ENCODE data around the gene LDHA.

DNA sequence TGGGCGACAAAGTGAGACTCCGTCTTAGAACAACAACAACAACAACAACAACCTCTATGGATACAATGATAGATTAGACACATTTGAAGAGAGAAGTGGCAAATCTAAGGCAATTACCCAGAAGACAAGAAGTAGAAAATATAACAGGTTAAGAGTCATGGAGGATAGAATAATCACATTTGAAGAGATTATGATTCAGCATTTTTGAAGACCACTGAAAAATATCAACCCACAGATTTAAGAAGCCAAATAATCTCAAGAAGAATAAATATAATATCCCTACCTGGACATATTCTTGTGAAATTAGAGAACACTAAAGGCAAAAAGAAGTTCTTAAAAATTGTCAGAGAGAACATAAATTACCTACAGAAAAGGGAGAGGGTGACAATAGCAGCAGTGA lies 25.7 kb downstream of the LDHA start:
- no peak for TF ChIP-seq POLR2A (IDR thresholded peaks at IDR 0.05)
- TF ChIP-seq, protein P1, sequence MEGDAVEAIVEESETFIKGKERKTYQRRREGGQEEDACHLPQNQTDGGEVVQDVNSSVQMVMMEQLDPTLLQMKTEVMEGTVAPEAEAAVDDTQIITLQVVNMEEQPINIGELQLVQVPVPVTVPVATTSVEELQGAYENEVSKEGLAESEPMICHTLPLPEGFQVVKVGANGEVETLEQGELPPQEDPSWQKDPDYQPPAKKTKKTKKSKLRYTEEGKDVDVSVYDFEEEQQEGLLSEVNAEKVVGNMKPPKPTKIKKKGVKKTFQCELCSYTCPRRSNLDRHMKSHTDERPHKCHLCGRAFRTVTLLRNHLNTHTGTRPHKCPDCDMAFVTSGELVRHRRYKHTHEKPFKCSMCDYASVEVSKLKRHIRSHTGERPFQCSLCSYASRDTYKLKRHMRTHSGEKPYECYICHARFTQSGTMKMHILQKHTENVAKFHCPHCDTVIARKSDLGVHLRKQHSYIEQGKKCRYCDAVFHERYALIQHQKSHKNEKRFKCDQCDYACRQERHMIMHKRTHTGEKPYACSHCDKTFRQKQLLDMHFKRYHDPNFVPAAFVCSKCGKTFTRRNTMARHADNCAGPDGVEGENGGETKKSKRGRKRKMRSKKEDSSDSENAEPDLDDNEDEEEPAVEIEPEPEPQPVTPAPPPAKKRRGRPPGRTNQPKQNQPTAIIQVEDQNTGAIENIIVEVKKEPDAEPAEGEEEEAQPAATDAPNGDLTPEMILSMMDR (IDR thresholded peaks at IDR 0.05): no peak

Measured in stomach (tissue), 4 donors.